ENCODE data around the gene FOXO3B. TPM values are rescaled to one million over a fixed set of nuclear protein-coding genes. Genes with fewer than 3 reads are reported as not detected.
"Not testable (repeated sequence)": the region's sequence is repeated elsewhere in the genome, so short reads cannot be mapped to it uniquely, and the experiment has no call there.

The FOXO3B gene
- total RNA-seq, 1 experiment from 2014 or later: 0.71 TPM

DNA sequence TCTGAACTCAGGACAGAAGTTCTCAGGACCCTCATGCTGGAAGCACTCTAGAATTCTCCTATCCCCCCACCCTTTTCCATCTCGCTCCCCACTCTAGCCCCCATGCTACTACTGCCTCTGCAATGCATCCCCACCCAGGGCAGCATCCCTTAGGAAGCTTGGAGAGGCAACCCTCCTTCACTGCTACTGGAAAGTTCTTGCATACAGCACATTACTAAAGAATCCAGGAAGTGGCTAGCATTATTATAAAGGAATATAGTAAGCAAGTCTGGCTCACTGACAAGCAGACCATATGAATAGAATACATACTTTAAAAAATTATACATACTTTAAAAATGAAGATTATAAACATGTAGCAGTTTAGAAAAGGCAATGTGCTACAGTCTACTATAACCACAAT lies 13.5 kb downstream of the FOXO3B start:
- in situ Hi-C loops (cut with HindIII; ENCODE audit: low pct_unique_long_range_greater_than_20kb, low sequenced_read_pairs); DNase-seq (ENCODE audit: low read depth, low spot score): not testable (repeated sequence)

DNA sequence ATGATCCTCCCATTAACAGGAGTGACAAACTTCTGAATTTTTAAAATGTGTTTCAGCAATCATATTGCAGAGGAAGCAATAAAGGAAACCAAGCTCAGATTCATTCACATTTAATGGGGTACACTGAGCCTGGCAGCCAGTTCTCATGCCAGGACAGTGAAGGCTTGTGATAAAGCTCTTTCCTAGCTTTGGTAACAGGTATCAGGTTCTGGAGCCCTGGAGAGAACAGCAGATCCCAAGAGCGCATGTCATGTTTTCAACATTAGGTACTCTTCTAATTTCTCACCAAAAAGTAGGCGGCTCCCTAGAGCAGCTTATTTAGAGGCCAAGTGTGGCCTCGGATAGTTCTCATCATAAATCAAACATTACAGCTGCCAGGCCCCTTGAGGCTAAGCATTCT lies 14.6 kb downstream of the FOXO3B start:
- in situ Hi-C loops (cut with HindIII; ENCODE audit: low pct_unique_long_range_greater_than_20kb, low sequenced_read_pairs); DNase-seq (ENCODE audit: low read depth, low spot score): not testable (repeated sequence)

DNA sequence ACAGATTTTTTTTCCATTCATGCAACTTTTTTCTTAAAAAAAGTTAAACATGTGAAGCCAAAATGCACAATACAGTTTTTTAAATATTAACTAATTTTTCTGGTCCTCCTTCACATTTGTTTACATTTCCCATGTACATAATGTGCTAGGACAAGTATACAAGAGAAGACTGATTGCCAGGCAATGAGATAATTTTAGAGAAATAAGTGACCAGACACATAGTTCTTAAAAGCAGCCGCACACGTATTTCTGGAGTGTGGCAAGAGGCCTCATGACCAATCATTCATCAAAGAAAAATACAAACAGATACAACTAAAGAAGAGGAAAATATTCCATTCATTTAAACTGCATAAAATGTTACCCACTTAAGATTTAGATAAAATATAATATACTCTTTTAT lies 15.8 kb downstream of the FOXO3B start:
- in situ Hi-C loops (cut with HindIII; ENCODE audit: low pct_unique_long_range_greater_than_20kb, low sequenced_read_pairs); DNase-seq (ENCODE audit: low read depth, low spot score): not testable (repeated sequence)

DNA sequence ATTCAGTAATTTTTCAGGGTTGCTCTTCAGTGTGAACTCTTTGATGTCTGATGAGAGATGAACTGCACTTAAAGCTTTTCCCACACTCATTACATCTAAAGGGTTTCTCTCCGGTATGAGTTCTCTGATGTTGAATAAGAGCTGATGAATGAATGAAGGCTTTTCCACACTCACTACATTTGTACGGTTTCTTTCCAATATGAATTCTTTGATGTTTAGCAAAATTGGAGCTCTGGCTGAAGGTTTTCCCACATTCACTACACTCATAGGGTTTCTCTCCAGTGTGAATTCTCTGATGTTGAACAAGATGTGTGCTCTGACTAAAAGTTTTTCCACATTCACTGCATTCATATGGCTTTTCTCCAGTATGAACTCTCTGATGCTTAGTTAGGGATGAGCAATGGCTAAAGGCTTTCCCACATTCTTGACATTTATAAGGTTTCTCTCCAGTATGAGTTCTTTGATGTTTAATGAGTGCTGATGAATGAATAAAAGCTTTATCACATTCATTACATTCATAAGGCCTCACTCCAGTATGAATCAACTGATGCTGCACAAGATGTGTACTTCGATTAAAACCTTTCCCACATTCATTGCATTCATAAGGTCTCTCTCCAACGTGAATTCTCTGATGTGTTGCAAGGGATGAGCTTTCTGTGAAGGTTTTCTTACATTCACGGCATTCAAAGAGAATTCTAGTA lies 20.0 kb downstream of the FOXO3B start:
- in situ Hi-C loops (cut with HindIII; ENCODE audit: low pct_unique_long_range_greater_than_20kb, low sequenced_read_pairs); DNase-seq (ENCODE audit: low read depth, low spot score): not testable (repeated sequence)

DNA sequence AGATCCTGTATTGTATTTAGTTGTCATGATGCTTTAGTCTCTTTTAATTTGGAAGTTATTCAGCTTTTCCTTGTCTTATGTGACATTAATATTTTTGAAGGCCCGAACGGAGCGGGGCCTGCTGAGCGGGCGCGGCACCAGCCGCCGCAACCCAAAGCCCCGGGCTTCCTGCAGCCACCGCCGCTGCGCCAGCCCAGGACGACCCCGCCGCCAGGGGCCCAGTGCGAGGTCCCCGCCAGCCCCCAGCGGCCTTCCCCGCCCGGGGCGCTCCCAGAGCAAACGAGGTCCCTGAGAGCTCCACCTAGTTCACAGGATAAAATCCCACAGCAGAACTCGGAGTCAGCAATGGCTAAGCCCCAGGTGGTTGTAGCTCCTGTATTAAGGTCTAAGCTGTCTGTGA lies 32.0 kb downstream of the FOXO3B start:
- DNase-seq (ENCODE audit: low read depth, low spot score); in situ Hi-C loops (cut with HindIII; ENCODE audit: low pct_unique_long_range_greater_than_20kb, low sequenced_read_pairs): not testable (repeated sequence)

DNA sequence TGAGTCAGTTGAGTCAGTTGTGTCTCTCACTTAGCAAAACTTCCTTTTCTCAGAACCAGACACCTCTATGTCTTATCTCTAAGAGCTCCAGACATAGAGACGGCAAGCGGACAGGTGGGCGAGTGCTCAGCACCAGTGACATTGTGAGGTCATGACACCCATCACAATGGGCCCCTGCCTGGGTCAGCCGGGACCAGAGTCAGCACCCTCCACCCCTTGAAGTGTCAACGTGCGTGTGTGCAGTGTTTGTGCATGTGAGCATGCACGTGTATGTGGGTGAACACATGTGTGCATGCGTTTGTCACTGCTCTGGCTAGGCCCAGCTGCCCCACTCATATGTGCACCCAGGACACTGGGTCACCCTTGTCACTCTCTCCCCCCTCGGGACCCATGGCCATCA lies 37.8 kb downstream of the FOXO3B start, which contains the start of gene TBC1D28:
TSS of gene TBC1D28 (minus strand) at position 101 of the 400 bp plus-strand sequence. CDS start 3,039 bp downstream, outside the sequence.
- in situ Hi-C loops (cut with HindIII; ENCODE audit: low pct_unique_long_range_greater_than_20kb, low sequenced_read_pairs); DNase-seq (ENCODE audit: low read depth, low spot score): not testable (repeated sequence)

DNA sequence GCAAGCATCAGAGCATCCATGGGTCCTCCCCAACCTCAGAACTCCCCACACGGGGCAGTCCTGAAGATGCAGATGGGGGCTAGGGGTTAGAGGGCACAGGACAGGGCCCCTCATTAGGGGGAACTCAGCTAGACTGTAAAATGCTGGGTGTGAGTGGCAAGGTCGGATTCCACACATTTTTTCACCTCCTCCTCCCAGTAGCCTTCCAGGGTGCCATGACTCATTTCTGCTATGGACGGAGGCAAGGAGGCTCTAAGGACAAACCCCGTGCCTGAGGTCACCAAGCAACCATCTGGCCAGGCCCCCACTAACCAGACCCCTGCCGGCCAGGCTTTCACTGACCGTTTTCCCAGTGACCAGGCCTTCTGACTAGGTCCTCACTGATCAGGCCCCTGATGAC lies 39.0 kb downstream of the FOXO3B start:
- in situ Hi-C loops (cut with HindIII; ENCODE audit: low pct_unique_long_range_greater_than_20kb, low sequenced_read_pairs); DNase-seq (ENCODE audit: low read depth, low spot score): not testable (repeated sequence)

DNA sequence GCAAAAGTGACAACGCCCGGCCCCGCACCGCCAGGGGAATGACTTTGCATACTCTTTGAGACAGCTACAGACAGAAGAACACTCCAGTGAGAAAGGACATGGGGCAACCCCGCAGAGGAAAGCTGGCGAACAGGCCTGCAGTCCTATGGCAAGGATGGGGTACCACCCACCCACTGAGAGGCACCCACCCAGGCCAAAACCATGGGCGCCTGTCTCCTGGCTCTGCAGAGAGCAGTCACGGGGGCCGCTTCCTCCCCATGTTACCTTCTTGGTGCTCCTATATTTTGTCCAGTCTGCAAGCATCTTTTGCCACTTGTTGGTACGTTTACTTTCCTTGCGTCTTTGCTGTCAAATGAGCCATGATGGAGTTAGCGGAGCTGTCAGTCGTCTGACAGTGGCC lies 43.8 kb downstream of the FOXO3B start:
- DNase-seq (ENCODE audit: low read depth, low spot score); in situ Hi-C loops (cut with HindIII; ENCODE audit: low pct_unique_long_range_greater_than_20kb, low sequenced_read_pairs): not testable (repeated sequence)

DNA sequence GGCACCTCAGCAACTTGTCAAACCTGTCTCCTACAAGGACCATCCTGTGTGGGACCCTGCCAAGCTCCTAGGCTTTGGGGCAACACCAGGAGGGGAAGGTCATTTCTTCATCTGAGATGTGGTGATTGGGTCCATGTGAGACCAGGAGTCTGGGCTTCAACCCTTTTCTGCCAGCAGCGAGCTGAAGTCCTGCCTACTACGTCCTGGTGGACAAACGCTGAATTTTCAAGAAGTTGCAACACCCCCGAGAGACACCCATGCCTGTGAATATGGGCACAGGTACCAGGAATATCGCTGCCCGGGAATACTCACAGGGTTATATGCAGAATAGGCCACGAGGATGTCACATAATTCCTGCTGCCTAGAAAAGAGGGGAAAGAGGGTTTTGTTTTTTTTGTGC lies 45.9 kb downstream of the FOXO3B start:
- in situ Hi-C loops (cut with HindIII; ENCODE audit: low pct_unique_long_range_greater_than_20kb, low sequenced_read_pairs); DNase-seq (ENCODE audit: low read depth, low spot score): not testable (repeated sequence)

DNA sequence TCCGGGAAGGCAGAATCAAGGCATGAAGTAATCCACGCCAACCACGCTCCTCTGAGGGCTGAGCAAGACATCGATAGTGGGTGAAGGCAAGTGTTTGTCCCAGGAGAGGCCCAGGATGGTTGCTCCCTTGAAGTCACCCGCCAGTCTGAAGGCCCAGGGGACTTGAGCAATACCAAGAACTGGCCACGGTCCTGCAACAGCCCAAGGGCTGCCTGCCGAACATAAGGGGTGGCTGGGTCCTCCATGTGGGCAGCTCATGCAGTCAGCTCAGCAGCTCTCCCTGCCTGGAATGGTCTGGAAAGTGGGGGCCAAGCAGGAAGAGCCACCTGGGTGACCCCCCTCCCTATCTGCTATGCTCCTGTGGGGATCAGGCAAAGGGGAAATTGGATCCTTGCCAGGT lies 46.3 kb downstream of the FOXO3B start:
- DNase-seq (ENCODE audit: low read depth, low spot score); in situ Hi-C loops (cut with HindIII; ENCODE audit: low pct_unique_long_range_greater_than_20kb, low sequenced_read_pairs): not testable (repeated sequence)

DNA sequence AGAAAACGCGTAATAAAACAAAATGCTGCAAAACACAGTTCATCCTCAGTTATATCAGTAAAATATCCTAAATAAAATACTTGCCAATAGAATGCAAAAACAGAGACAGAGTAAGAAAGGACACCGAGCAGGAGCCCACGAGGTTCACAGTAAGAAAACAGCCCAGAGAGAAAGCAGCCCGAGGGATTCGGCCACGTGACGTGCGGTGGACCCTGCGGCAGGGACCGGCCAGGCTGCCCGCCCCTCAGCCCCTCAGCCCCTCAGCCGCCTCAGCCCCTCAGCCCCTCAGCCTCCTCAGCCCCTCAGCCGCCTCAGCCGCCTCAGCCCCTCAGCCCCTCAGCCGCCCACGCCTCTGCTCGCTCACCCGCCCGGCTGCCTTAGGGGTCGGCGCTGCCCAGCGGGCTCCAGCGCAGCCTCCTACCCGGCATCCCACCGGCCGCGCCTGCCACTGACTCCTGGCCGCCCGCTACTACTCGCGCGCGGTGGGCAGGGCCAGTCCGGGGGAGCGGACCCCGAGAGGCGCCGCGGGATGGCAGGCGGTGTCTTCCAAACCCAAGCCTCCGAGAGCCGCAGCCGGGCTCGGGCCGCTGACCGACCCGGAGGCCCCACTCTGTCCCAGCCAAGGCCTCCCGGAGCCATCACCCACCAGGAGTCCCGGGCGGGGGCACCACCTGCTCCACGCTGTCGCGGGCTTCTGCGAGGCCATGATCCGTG lies 47.4 kb downstream of the FOXO3B start:
- DNase-seq (ENCODE audit: low read depth, low spot score); in situ Hi-C loops (cut with HindIII; ENCODE audit: low pct_unique_long_range_greater_than_20kb, low sequenced_read_pairs): not testable (repeated sequence)

Small RNA genes within 50 kb of the gene (small RNA-seq; reads per million reads assigned to genes)
- gene AC026271.2 (0 reads per million in 2 experiments), gene AC026271.4 (0 reads per million in 2 experiments)

Other genes starting within 250 kb of the FOXO3B start
- gene LGALS9C, start 205.5 kb downstream of the FOXO3B start, total RNA-seq (2014; rRNA removed; shearing (Covaris generic)): not detected in 2 replicates
- not detected in 2 replicates for gene TBC1D28, start 37.9 kb downstream of the FOXO3B start, total RNA-seq (2014; rRNA removed; shearing (Covaris generic))
- gene FBXW10, start 61.7 kb upstream of the FOXO3B start, total RNA-seq (2014; rRNA removed; shearing (Covaris generic)): not detected in 2 replicates
- gene TVP23B, start 98.9 kb upstream of the FOXO3B start, total RNA-seq (2014; rRNA removed; shearing (Covaris generic)): 78.8 and 92.5 TPM in 2 replicates
- gene PRPSAP2, start 175.8 kb upstream of the FOXO3B start, total RNA-seq (2014; rRNA removed; shearing (Covaris generic)): 61.4 and 63.6 TPM in 2 replicates